Measurements from ENCODE around the gene SLC47A1.

DNA sequence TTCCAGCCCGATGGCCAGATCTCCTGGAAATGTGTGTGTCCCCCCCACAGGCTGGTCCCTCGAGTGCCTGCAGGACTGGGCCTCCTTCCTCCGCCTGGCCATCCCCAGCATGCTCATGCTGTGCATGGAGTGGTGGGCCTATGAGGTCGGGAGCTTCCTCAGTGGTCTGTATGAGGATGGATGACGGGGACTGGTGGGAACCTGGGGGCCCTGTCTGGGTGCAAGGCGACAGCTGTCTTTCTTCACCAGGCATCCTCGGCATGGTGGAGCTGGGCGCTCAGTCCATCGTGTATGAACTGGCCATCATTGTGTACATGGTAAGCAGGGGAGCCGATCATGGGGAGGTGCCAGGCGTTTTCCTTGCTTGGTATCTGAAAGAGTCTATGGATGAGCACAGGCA, 22.1 kb downstream of the SLC47A1 start:
- TF ChIP-seq, protein P1, sequence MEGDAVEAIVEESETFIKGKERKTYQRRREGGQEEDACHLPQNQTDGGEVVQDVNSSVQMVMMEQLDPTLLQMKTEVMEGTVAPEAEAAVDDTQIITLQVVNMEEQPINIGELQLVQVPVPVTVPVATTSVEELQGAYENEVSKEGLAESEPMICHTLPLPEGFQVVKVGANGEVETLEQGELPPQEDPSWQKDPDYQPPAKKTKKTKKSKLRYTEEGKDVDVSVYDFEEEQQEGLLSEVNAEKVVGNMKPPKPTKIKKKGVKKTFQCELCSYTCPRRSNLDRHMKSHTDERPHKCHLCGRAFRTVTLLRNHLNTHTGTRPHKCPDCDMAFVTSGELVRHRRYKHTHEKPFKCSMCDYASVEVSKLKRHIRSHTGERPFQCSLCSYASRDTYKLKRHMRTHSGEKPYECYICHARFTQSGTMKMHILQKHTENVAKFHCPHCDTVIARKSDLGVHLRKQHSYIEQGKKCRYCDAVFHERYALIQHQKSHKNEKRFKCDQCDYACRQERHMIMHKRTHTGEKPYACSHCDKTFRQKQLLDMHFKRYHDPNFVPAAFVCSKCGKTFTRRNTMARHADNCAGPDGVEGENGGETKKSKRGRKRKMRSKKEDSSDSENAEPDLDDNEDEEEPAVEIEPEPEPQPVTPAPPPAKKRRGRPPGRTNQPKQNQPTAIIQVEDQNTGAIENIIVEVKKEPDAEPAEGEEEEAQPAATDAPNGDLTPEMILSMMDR (IDR thresholded peaks at IDR 0.05 in 4 of 5, conservative IDR thresholded peaks at IDR 0.05 in 1 of 5), result no peak
- no peak for TF ChIP-seq POLR2A (IDR thresholded peaks at IDR 0.05)
